SKM-1 (cell line): ENCODE results near the gene ITPR2.
"Not testable (repeated sequence)": the region's sequence is repeated elsewhere in the genome, so short reads cannot be mapped to it uniquely, and the experiment has no call there.

Experiments
- DNase-seq: peaks from one replicate; lab custom pipeline; 2025; ENCODE audit not compliant: unreplicated experiment; lab: John Stamatoyannopoulos, UW

The ITPR2 gene

DNA sequence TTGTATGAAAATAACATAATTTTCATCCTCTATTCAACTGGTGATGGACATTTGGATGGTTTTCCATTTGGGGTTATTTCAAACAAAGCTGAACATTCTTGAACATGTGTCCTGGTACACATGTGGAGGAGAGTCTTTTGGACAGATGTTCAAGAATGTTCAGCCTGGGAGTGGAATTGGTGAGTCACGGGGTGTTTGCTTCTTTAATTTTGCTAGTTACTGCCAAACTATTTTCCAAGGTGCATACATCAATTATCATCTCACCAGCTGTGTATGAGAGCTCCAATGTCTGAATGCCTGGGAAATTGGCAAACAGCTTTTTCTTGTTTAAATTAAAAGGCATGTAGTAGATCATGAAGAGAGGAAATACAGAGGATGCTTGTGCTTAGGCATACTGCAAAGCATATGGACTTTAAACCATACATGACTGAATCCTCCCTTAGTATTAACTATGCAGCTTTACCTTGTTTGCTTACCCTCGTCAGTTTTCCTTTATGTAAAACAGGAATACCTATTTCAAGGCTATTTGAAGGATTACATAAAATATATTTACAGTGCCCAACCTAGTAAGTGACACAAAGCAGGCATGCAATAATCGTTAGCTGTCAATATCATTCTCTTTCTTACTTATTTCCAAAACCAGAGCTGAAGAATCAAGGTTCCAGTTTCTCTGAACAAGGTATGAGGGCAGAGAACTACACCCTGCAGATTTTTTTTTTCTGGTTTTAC is 152.1 kb downstream of the ITPR2 start:
- no peak for DNase-seq

DNA sequence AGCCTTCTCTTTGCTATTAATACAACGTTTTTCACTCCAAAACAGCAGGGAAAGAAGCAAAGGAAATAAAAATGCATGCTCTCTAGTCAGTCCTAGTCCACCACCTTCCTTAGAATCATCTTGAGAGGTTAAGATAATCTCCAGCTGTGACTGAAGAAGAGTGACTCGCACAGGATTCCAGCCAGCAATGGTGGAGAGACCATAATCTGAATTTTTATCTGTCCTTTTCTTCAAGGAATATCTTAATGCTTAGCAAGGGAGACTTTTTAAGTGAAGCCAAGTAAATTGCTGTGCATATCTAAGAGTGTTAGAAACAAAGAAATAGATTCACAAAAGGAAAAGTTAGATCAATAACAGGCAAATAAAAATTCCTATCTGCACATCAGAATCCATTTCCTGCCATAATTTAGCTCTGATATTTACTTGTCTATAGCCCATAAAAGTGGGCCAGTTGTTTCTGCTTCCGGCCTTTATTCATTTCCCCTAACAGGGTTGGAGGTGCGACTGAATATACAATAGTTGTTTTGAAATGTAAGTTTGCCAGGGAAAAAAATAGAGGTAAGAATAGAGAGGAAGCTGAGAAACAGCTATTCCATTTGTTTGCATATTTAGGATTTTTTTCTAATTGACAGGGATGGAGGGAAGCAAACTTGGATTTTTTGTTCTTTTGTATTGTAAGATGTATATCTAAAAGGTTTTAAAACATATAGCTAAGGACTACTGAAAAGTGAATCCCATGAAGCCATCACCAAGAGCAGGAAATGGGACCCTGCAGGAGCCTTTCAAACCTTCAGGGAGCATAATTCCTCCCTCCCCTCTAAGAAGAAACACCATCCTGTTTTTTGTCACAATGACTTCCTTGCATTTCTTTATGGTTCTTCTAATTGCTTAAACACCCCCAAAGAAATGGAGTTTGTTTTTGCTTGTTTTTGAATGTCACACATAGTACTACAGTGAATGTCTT is 154.0 kb downstream of the ITPR2 start:
- no peak for DNase-seq

DNA sequence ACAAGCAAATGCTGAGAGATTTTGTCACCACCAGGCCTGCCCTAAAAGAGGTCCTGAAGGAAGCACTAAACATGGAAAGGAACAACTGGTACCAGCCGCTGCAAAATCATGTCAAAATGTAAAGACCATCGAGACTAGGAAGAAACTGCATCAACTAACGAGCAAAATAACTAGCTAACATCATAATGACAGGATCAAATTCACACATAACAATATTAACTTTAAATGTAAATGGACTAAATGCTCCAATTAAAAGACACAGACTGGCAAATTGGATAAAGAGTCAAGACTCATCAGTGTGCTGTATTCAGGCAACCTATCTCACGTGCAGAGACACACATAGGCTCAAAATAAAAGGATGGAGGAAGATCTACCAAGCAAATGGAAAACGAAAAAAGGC is 161.5 kb downstream of the ITPR2 start:
- DNase-seq: not testable (repeated sequence)

DNA sequence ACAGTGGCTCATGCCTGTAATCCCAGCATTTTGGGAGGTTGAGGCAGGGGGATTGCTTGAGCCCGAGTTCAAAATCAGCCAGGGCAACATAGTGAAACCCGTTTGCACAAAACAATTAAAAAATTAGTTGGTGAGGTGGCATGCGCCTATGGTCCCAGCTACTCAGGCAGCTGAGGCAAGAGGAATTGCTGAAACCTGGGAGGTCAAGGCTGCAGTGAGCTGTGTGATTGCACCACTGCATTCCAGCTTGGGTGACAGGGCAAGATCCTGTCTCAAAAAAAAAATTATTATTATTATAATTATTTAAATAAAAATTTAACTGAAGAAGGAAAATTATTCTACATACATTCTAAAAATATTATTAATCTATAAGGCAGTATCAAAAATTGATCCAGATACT is 164.1 kb downstream of the ITPR2 start:
- no peak for DNase-seq

DNA sequence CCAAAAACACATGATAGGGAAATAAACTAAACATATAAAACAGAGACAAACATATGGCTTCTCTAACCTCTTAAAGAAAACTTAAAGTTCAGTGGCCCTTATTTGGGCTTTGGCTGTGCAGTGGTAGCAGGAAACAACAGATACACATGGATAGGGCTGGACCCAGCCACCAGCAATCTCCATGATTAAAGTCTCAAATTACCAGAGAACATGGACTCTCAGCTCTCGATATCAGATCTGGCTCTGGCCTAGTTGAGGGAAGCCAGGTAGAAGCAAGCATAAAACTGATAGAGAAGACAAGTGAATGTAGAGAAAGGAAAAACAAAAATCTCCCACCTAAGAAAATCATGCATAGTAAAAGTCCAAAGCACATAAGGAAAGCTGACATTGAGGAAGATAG is 164.8 kb downstream of the ITPR2 start:
- DNase-seq: no peak

DNA sequence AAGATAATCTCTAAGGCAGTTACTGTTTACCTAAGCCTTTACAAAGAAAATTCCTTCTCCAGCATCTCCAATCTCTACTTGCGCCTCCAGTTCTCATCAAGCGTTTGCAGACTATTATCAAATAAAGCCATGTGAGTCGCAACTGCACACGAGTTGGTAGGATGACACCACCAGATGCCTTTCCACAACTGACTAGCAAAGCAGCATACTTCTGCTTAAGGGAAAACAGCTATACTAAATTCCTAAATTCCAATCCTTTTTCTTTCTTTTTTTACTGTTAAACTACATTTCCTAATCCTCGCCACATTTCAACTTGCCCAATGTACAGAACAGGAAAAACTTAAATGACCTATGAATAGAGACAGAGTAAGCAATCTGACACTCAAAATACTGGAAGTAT is 166.7 kb downstream of the ITPR2 start:
- no peak for DNase-seq

DNA sequence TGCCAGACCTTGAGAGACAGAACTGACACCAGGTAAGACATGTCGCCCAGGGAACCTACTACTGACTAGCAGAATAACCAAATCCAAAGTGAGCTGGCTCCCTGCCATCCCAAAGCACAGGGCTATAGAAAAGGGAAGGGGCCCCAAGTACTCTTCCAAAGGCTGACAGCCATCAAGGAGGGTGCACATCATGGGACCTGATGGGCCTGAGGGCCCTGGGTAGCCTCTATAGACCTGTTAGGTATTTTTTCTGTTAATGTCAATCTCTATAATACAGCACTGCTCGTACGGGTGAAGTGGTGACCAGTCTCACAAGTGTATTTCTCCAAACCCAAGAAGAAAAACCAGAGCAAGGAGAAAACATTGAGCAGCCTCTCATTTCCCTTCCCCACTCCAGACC is 171.6 kb downstream of the ITPR2 start:
- DNase-seq: no peak

DNA sequence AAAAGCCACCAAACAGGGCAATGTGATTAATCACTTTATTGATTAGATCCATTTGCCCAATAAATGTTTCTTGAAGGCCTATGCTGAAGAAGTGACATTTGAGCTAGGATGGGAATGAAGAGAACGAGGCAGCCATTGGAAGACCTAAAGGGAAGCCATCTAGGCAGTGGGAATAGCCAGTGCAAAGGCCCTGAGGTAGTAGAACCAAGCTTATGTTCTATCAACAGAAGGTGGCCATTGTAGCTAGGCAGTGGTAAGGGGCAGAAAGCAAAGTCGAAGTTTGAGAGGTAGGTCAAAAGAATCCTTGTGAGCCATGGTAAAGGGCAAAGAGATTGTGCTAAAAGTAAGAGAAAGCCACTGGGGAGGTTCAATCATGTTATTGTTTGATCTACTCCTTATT is 173.1 kb downstream of the ITPR2 start:
- DNase-seq: no peak

DNA sequence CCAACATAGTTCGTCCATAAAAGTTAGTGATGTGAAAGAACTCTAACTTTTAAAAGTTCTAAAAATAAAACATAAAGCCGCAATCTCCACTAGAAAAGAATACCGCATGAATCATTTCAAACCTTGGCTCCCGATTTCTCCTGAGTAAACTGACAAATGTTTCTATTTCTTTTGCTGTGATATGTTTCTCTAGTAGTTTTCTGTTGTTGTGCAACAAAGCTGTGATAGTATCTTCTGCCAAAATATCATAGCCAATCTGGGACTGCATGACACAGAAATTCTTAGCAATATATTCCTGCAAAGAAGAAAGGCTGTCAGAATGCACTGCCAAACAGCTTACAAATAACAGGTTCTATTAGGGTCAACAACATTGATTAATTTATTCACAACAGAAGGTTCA is 174.0 kb downstream of the ITPR2 start:
- DNase-seq: no peak

DNA sequence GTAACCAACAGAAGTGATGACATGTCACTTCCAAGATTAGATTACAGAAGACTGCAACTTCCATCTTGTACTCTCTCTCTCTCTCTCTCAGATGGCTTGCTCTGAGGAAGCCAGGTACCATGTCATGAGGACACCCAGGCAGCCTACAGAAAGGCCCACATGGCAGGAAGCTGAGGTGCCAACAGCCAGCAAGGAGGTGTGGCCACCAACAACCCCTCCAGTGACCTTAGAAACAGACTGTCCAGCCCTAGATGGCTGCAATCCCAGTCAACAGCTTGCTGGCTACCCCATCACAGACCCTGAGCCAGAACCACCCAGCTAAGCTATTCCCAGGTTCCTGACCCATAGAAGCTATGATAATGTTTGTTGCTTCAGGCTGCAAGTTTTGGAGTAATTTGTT is 178.4 kb downstream of the ITPR2 start:
- no peak for DNase-seq

DNA sequence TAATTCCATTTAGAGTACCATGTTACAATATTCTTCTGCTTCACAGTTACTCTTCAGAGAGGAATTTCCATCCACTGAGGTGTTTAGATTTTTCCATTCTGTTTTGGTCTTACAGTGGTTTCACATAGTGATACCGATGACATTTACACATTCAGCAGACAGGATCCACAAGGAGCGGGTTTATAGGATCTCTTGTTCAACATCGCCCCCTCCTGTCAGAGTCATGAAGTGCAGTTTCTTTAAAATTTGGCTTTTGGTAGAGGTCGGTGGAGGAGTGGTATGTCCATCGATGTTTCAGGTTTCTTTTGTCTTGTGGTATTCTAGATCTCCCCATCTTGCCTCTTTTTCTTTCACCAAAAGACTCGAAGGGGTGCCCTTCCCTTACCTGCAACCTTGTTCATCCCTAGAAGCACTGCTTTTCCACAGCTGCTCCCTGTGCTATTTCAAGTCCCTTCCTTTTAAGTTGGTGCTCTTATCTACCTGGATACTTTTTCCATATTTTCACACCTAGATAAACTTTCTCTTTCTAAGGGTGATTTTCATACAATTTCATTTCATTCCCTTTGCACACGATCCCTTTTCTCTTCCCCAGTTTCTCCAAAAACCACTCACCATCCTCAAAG is 181.3 kb downstream of the ITPR2 start:
- peak; percentile 15 for DNase-seq

DNA sequence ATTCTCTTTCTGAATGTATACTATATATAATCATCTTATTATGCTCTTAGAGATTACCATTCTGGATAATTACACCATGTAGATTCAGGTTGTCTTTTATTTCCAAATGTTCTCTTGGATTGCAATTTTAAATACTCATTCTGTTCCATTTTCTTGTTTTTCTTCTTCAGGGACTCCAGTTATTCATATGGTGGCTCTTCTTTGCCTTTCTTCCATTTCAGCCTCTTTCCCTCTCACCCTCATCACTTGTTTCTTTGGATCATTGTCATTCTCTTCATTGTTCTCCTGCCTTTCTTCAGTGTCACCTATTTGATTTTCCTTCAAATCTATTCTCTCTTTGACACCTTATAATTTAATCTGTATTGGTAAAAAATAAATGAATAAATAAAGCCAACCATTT is 182.0 kb downstream of the ITPR2 start:
- DNase-seq: no peak

DNA sequence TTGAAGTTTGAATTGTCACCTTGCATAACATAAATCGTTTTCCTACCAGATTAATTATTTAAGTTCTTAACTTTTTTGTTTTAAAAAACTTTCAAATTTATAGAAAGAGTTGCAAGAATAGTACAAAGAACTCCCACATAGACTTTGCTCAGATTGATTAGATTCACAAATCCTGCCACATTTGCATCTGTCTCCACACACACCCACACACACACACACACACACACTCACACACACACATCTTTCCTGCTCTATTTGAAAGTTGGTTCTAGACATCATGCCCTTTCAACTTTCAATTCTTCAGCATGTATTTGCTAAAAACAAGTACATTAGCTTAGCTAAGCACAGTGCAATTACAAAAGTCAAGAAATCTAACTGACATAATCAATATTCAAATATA is 184.0 kb downstream of the ITPR2 start:
- no peak for DNase-seq

DNA sequence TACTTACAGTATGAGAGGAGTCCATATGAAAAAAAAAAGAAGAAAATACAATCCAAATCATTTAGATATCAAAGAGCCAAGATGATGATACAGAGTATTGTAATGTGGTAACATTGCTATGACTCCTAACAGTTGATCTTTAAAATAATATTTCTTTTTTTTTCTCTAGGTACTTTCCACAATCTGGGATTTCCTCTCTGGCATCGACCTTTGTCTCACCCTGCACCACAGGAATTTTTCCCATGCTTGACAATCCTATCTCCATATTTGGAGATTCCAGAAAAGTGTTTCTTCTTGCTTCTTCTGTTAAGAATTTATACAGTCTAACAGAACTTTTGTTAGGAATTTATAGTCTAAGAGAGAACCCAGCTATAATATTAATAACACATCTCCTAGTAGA is 184.4 kb downstream of the ITPR2 start:
- no peak for DNase-seq

DNA sequence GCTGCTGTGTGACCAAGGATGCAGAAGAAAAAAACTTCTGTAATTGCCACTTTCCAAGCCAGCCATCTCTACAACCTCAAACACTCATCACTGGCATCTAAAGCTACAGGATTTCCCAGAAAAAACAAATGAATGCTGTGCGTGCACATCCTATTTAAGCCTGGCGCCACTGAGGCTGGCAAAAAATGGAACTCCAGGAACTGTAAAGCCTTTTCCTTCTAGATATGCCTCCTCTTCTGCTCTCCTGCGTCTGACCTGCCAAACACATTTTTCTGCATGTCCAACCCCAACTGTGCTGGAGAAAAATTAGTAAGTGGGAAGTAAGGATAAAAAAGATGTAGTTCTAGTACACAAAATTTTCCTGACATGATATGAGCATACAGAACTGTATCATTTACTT is 184.9 kb downstream of the ITPR2 start:
- DNase-seq: no peak

DNA sequence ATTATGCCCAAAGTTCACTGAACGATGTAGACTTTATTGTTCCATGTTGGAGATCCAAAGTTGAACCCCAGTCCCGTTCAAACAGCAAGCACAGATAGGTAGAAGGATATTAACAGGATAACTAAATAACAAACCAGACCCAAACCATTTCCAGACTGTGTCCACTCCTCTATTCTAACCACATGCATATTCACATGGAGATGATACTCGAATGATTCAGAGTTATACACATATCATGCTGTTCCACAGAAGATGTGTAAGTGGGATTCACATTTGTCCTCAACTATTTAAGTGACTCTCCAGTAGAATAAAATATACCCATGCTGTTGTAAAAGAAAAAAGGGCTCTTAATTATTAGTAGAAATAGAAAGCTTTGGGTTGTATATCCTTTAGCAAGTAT is 185.9 kb downstream of the ITPR2 start:
- no peak for DNase-seq

DNA sequence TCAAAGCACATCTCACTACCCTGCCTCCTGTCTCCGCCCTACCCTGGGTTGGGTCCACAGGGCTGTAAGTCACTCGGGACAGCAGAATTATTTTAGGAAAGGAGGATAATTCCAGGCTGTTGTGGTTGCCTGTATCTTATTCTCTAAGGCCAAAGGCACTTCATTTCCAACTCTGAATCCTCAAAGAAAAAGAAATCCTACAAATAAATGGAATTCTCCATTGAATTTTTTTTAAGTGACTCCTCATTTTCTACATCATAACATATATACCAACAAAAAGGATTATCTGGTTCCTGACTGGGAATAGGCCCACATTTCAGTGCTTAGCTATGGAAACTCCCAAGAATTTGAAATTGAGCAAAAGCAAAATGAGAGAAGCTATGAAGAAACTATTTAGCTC is 186.4 kb downstream of the ITPR2 start:
- DNase-seq: no peak

DNA sequence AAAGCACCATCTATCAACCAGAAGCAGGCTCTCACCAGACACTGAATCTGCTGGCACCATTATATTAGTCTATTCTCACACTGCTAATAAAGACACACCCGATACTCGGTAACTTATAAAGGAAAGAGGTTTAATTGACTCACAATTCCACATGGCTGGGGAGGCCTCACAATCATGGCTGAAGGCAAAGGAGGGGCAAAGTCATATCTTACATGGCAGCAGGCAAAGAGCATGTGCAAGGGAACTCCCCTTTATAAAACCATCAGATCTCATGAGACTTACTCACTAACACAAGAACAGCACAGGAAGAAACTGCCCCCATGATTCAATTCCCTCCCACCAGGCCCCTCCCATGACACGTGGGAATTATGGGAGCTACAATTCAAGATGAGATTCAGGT is 188.6 kb downstream of the ITPR2 start:
- DNase-seq: not testable (repeated sequence)

DNA sequence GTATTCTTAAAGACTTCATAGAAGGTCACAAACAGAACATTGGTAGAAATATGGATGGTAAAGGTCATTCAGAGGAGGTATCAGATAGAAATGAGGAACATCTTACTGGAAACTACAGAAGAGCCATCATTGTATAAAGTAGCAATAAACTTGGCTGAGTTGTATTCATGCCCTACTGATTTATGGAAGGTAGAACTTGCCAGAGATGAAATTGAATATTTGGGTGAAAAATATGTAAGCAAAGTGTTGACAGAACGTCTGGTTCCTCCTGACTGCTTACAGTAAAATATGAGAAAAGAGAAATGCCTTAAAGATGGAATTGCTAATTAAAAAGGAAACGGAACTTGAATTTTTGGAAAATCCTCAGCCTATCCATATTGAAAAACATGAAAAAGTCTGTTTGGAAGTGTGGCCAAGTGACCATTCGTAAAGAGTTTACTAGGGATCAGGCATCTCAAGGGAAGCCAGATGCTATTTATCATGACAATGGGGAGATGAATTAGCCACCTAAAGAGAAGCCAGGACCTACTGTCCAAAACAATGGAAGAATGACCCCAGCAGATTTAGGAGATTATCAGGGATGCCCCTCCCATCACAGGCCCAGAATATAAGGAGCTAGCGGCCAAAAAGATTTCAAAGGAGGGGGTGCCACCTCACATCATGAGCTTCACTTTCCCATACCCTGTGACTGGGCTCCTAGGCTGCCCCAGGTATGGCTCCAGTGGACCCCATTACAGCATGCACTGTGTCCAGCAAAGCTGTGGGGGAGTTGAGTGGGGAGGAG is 189.3 kb downstream of the ITPR2 start:
- no peak for DNase-seq

DNA sequence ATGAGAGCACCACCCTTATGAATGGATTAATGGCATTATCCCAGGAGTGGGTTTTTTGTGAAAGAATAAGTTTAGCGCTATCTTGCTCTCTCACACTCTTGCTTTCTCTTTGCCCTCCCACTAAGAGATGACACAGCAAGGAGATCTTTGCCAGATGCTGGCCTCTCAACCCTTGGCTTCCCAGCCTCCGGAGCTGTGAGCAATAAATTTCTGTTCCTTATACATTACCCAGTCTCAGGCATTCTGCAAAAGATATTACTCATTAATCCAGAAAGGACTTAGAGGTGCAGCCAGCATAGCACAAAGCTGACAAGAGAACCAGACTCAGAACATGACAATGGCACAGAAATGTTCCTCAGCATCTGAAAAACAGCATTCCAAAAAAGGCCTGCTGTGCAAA is 190.6 kb downstream of the ITPR2 start:
- no peak for DNase-seq

DNA sequence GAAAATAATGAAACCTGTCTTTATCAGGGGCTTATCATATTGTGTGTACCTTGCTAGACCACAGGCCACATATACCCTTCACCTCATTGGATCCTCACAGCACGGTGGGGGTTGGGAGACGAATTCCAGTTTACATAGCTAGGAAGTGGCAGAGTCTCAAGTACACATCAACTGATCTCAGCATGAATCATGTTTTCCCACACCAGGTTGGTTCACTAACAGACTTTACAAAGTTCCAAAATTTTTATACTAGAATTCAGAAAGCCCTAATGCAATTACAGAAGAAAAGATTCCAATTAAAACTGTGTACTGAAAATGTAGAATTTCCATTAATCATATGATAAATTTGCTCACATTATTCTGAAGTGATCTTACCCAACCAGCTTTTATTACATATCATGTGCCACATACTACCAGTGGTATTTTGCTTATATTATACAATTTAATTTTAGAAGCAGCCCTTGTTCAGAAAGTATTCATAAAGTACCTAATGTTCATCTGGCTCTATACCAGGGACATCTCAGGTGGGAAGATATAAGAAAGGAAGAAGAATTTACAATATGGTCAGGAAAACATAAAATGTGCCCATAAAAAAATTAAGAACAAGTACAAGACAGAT is 196.2 kb downstream of the ITPR2 start:
- DNase-seq: no peak
